T-helper 1 cell treated with Interleukin-12 subunit alpha and Interleukin-12 subunit beta and Interleukin-4 antibody, amounts not matched to agents 30 μg/mL and 1 μg/mL, for 36 hours (primary cell): ENCODE results near the gene PRKCE.
"Not testable (repeated sequence)": the region's sequence is repeated elsewhere in the genome, so short reads cannot be mapped to it uniquely, and the experiment has no call there.

Experiments used
- H3K27ac Mint-ChIP-seq: one replicate; pipeline ENCODE4 v1.8.0; 2021; ENCODE audit warnings: mild to moderate bottlenecking, mixed read lengths
- H3K27me3 Mint-ChIP-seq: one replicate; pipeline ENCODE4 v1.8.0; 2021; ENCODE audit warnings: low read depth, mixed read lengths
- H3K36me3 Mint-ChIP-seq: one replicate; pipeline ENCODE4 v1.8.0; 2021; ENCODE audit warnings: low read depth, mixed read lengths
- H3K4me1 Mint-ChIP-seq: one replicate; pipeline ENCODE4 v1.8.0; 2021; ENCODE audit warnings: low read depth, mixed read lengths
- H3K4me3 Mint-ChIP-seq: one replicate; pipeline ENCODE4 v1.8.0; 2021; ENCODE audit warnings: mild to moderate bottlenecking, moderate library complexity, mixed read lengths
- H3K9me3 Mint-ChIP-seq: one replicate; pipeline ENCODE4 v1.8.0; 2021; ENCODE audit warnings: mixed read lengths

The PRKCE gene

GRCh38 chr2:45710468-45710867 lies 59.0 kb downstream of the PRKCE start:
- Mint-ChIP-seq H3K9me3 (peaks cover 11% of the 10 kb centered on the region), H3K36me3 (peaks cover 8% of the 10 kb centered on the region), H3K27ac (no peak overlapping the region), H3K4me3 (no peak overlapping the region), H3K4me1 (no peaks in the 10 kb centered on the region), H3K27me3 (no peaks in the 10 kb centered on the region)

- no peaks in the 10 kb centered on the region for H3K27me3 Mint-ChIP-seq
- H3K9me3 Mint-ChIP-seq: peaks cover 11% of the 10 kb centered on the region
- H3K4me1 Mint-ChIP-seq: no peaks in the 10 kb centered on the region
- H3K27ac Mint-ChIP-seq: no peak overlapping the region
- peaks cover 8% of the 10 kb centered on the region for H3K36me3 Mint-ChIP-seq
- no peak overlapping the region for H3K4me3 Mint-ChIP-seq
These were observed 59.7 kb downstream of the PRKCE start for GRCh38 chr2:45711224-45711623.

GRCh38 chr2:45712570-45712969 lies 61.1 kb downstream of the PRKCE start:
- no peak overlapping the region for H3K4me3 Mint-ChIP-seq
- no peaks in the 10 kb centered on the region for H3K27me3 Mint-ChIP-seq
- H3K9me3 Mint-ChIP-seq: peaks cover 11% of the 10 kb centered on the region
- peaks cover 8% of the 10 kb centered on the region for H3K36me3 Mint-ChIP-seq
- H3K27ac Mint-ChIP-seq: no peak overlapping the region
- H3K4me1 Mint-ChIP-seq: no peaks in the 10 kb centered on the region

GRCh38 chr2:45713136-45713535 lies 61.7 kb downstream of the PRKCE start:
- Mint-ChIP-seq H3K27ac (no peak overlapping the region), H3K4me3 (no peak overlapping the region), H3K4me1 (no peaks in the 10 kb centered on the region)

GRCh38 chr2:45713591-45713990 lies 62.1 kb downstream of the PRKCE start:
- Mint-ChIP-seq H3K36me3 (peaks cover 3% of the 10 kb centered on the region), H3K27ac (no peak overlapping the region)

More at GRCh38 chr2:45713136-45713535, 61.7 kb downstream of the PRKCE start:
- peaks cover 7% of the 10 kb centered on the region for H3K9me3 Mint-ChIP-seq
- H3K36me3 Mint-ChIP-seq: peaks cover 6% of the 10 kb centered on the region
- no peaks in the 10 kb centered on the region for H3K27me3 Mint-ChIP-seq

GRCh38 chr2:45714679-45715078 lies 63.2 kb downstream of the PRKCE start:
- no peak overlapping the region for H3K27ac Mint-ChIP-seq
- no peaks in the 10 kb centered on the region for H3K4me1 Mint-ChIP-seq

More at GRCh38 chr2:45713591-45713990, 62.1 kb downstream of the PRKCE start:
- H3K4me1 Mint-ChIP-seq: no peaks in the 10 kb centered on the region
- no peaks in the 10 kb centered on the region for H3K27me3 Mint-ChIP-seq
- H3K9me3 Mint-ChIP-seq: peaks cover 2% of the 10 kb centered on the region
- H3K4me3 Mint-ChIP-seq: no peak overlapping the region

GRCh38 chr2:45715601-45716379 lies 64.3 kb downstream of the PRKCE start:
- Mint-ChIP-seq H3K27me3 (no peaks in the 10 kb centered on the region), H3K4me3 (no peak overlapping the region), H3K27ac (no peak overlapping the region), H3K9me3 (no peaks in the 10 kb centered on the region), H3K36me3 (no peaks in the 10 kb centered on the region), H3K4me1 (no peaks in the 10 kb centered on the region)

More at GRCh38 chr2:45714679-45715078, 63.2 kb downstream of the PRKCE start:
- no peaks in the 10 kb centered on the region for H3K36me3 Mint-ChIP-seq
- no peak overlapping the region for H3K4me3 Mint-ChIP-seq
- no peaks in the 10 kb centered on the region for H3K27me3 Mint-ChIP-seq
- H3K9me3 Mint-ChIP-seq: no peaks in the 10 kb centered on the region

GRCh38 chr2:45716432-45716831 lies 65.0 kb downstream of the PRKCE start:
- not testable (repeated sequence) for H3K27ac Mint-ChIP-seq

GRCh38 chr2:45716915-45717314 lies 65.4 kb downstream of the PRKCE start:
- no peaks in the 10 kb centered on the region for H3K27me3 Mint-ChIP-seq
- no peaks in the 10 kb centered on the region for H3K4me1 Mint-ChIP-seq
- H3K4me3 Mint-ChIP-seq: no peak overlapping the region
- H3K27ac Mint-ChIP-seq: no peak overlapping the region
- no peaks in the 10 kb centered on the region for H3K9me3 Mint-ChIP-seq
- no peaks in the 10 kb centered on the region for H3K36me3 Mint-ChIP-seq

More at GRCh38 chr2:45716432-45716831, 65.0 kb downstream of the PRKCE start:
- H3K9me3 Mint-ChIP-seq, H3K4me3 Mint-ChIP-seq, H3K27me3 Mint-ChIP-seq, H3K4me1 Mint-ChIP-seq, H3K36me3 Mint-ChIP-seq: not testable (repeated sequence)

GRCh38 chr2:45720210-45720609 lies 68.7 kb downstream of the PRKCE start:
- Mint-ChIP-seq H3K36me3 (no peaks in the 10 kb centered on the region), H3K27ac (no peak overlapping the region), H3K4me1 (peaks cover 8% of the 10 kb centered on the region), H3K27me3 (no peaks in the 10 kb centered on the region), H3K9me3 (no peaks in the 10 kb centered on the region), H3K4me3 (no peak overlapping the region)

- Mint-ChIP-seq H3K36me3 (no peaks in the 10 kb centered on the region), H3K27me3 (no peaks in the 10 kb centered on the region), H3K27ac (no peak overlapping the region), H3K4me3 (no peak overlapping the region), H3K4me1 (peaks cover 8% of the 10 kb centered on the region), H3K9me3 (no peaks in the 10 kb centered on the region)
These were observed 69.7 kb downstream of the PRKCE start for GRCh38 chr2:45721150-45721549.

- Mint-ChIP-seq H3K36me3 (no peaks in the 10 kb centered on the region), H3K4me3 (no peak overlapping the region), H3K27me3 (no peaks in the 10 kb centered on the region), H3K9me3 (no peaks in the 10 kb centered on the region), H3K27ac (no peak overlapping the region), H3K4me1 (peaks cover 8% of the 10 kb centered on the region)
These were observed 71.0 kb downstream of the PRKCE start for GRCh38 chr2:45722477-45722876.

- no peaks in the 10 kb centered on the region for H3K9me3 Mint-ChIP-seq
- H3K36me3 Mint-ChIP-seq: no peaks in the 10 kb centered on the region
- peaks cover 8% of the 10 kb centered on the region for H3K4me1 Mint-ChIP-seq
- H3K27ac Mint-ChIP-seq: no peak overlapping the region
- no peak overlapping the region for H3K4me3 Mint-ChIP-seq
- no peaks in the 10 kb centered on the region for H3K27me3 Mint-ChIP-seq
These were observed 72.4 kb downstream of the PRKCE start for GRCh38 chr2:45723857-45724256.

GRCh38 chr2:45724335-45724734 lies 72.9 kb downstream of the PRKCE start:
- no peaks in the 10 kb centered on the region for H3K27me3 Mint-ChIP-seq
- H3K9me3 Mint-ChIP-seq: no peaks in the 10 kb centered on the region
- peaks cover 8% of the 10 kb centered on the region for H3K4me1 Mint-ChIP-seq
- no peak overlapping the region for H3K4me3 Mint-ChIP-seq
- H3K27ac Mint-ChIP-seq: no peak overlapping the region
- no peaks in the 10 kb centered on the region for H3K36me3 Mint-ChIP-seq

- H3K27me3 Mint-ChIP-seq: no peaks in the 10 kb centered on the region
- no peaks in the 10 kb centered on the region for H3K36me3 Mint-ChIP-seq
- no peak overlapping the region for H3K27ac Mint-ChIP-seq
- no peaks in the 10 kb centered on the region for H3K9me3 Mint-ChIP-seq
- H3K4me1 Mint-ChIP-seq: peaks cover 8% of the 10 kb centered on the region
- no peak overlapping the region for H3K4me3 Mint-ChIP-seq
These were observed 74.3 kb downstream of the PRKCE start for GRCh38 chr2:45725731-45726130.
